ENCODE data around the gene ENTR1.
"Not testable (repeated sequence)": the region's sequence is repeated elsewhere in the genome, so short reads cannot be mapped to it uniquely, and the experiment has no call there.

ENTR1 gene

DNA sequence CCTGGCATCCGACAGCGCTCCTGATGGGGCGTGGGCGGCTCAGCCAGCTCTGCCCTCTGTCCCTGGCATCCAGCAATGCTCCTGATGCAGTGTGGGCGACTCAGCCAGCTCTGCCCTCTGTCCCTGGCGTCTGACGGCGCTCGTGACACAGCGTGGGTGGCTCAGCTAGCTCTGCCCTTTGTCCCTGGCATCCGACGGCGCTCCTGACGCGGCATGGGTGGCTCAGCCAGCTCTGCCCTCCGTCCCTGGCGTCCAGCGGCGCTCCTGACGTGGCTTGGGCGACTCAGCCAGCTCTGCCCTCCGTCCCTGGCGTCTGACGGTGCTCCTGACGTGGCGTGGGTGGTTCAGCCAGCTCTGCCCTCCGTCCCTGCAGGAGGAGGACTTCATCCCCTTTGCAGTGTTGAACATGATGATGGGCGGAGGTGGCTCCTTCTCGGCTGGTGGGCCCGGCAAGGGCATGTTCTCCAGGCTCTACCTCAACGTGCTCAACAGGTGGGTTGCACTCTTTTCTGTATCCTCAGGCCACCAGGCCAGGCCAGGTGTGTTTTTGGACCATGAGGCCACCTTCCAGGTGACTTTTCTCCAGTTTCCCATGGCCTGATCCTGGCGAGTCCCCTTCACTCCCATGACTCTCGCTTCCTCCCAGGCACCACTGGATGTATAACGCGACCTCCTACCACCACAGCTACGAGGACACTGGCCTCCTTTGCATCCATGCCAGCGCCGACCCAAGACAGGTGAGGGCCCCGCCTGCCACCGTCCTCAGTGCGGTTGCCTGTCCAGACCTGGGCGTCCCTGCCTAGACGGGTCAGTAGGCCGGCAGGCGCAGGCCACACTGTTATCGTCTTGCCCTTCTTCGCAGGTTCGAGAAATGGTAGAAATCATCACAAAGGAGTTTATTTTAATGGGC is 8.0 kb upstream of the ENTR1 start:
- DNase-seq = no peak

DNA sequence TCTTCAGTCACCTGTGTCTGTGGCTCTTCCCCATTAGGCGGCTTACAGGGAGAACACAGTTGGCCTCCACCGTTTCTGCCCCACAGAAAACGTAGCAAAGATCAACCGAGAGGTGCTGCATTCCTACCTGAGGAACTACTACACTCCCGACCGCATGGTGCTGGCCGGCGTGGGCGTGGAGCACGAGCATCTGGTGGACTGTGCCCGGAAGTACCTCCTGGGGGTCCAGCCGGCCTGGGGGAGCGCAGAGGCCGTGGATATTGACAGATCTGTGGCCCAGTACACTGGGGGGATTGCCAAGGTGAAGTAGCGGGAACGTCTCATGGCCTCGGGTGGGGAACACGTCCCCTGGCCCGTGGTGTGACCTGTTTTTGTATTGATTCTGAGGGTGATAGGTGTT is 6.5 kb upstream of the ENTR1 start:
- DNase-seq = no peak

DNA sequence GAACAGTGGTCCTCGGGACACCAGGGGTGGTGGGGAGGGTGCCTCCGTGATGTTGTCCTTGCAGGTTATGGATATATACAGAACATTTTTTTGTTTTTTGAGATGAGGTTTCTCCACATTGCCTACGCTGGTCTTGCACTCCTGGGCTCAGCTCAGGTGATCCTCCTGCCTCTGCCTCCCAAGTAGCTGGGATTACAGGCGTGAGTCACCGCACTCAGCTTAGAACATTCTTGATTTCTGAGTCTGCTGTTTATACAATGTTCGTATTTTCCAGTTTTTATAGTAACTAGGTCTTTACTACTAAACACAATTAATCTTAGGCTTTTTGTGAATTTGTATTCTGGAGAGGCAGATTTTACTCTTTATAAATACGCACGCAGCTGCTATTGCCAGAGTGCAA is 6.0 kb upstream of the ENTR1 start:
- no peak for DNase-seq

DNA sequence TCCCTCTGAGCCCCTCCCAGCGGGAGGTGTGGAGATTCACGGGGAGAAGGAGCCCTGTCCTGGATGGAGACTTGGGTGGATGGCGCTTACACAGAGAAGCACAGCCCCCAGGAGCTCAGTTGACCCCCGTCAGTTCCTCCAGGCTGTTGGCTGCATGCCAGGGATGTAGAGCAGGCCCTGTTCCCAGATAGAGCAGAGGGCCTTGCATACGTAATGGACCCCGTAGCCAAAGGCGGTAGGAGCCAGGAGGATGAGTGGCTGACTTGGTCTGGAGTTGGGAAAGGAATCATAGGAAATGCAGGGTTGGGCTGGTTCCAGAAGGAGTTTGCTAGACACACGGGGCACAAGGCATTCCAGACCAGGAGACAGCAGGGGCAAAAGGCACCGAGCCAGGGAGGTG is 2.5 kb upstream of the ENTR1 start:
- DNase-seq = no peak

DNA sequence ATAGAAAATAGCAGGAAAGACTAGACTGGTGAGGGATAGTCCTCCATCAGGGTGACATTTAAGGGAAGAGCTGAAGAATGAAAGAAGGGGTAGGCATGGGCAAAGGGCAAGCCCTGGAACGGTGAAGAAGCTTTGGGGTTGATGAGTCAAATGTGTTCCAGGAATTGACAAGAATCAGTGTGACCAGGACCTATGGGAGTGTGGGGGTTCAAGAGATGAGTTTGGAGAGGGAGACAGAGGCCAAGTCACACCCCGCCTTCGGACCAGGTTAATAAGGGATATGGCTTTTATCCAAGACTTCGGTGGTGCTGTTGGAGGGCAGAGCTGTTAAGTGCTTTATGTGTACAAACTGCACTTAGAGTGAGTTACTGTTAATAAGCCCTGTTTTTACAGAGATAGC is 964 bp upstream of the ENTR1 start:
- no peak for DNase-seq

DNA sequence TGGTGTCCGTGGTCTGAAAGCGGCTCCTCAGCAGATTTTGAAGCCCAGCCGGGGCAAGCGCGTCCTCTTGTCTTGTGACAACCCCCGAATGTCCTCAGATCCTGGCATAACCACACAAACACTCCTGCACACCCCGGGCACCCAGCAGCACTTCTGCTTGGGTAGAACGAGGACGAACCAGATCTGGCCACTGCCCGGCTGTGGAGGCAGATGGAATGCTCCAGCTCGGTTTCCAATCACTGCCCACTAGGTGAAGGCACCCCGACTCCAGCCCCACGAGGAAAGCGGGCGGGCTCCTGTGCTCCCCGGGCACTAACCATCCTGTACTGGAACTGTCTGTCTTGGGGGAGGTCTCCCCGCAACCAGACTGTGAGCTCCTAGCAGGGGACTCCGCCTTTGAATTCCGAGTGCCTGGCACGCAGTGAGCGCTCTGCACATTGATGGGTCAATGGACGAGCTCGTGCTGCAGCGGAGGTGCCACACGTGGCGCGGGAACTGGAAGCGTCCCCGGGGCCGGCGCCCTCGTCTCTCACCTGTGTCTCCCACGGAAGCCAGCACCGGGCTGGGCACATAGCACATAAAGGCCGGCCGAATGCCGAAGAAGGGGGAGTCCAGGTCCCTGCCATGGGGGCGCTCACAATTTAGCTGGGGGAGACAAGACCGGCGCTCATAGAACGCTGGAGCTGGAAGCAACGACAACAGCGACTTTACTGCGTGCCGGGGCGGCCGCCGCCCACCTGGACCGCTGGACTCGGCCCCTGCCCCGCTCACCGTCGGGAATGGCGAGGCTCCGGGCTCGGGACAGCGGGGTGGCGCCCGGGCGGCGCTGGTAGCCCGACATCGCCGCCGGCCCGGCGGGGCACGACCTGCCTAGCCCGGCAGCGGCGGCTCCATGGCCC is 608 bp downstream of the ENTR1 start:
- DNase-seq = no peak

DNA sequence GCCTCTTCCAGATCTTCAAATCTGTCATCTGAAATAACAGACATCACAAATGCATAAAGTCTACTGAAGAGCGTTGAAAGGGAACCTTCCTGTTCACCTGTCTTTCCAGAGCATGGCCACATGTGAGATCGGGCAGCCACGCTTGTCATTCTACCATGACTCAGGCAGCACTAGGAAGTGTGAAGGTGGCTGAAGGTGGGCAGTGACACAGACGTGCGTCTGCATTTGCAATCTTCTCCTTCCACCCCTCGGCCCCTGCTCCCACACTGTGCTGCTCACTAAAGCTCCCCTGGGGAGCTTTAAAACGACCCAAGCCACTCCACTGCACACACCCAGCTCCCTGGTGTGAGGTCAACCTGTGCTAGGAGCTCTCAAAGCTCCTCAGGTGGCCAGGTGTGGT is 2.5 kb downstream of the ENTR1 start:
- DNase-seq = no peak

DNA sequence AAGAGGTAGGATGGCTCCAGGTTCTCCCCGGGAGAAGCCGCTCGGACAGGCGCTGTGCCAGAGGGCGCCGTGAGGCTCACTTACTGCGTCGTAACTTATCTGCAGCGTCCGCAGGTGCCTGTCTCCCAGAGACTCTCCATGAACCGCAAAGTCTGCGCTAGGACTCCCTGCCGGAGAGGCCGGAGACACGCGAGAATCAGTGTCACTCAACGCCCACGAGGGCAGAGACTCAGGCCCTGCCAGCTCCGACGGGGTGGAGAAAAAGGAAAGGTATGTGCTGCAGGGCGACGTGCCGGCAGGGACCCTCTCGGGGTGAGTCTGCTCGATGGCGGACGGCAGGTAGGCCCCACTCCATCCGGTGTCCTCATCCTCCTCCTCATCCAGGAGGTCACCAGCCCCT is 3.4 kb downstream of the ENTR1 start:
- not testable (repeated sequence) for DNase-seq

DNA sequence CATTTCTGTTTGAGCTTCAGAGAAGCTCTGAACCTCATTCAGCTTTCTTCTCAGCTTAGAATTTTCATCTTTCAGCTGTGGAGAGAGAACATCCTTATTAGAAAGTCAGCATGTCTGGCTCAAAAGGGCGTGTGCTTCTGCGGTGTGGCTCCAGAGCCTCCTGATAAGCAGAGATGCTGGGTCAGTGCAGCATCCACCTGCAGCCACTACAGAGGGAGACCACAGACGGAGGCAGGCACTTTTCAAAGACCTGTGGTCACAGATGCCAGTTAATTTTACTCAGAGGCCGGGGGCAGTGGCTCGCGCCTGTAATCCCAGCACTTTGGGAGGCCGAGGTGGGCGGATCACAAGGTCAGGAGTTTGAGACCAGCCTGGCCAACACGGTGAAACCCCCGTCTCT is 4.5 kb downstream of the ENTR1 start:
- DNase-seq = not testable (repeated sequence)

DNA sequence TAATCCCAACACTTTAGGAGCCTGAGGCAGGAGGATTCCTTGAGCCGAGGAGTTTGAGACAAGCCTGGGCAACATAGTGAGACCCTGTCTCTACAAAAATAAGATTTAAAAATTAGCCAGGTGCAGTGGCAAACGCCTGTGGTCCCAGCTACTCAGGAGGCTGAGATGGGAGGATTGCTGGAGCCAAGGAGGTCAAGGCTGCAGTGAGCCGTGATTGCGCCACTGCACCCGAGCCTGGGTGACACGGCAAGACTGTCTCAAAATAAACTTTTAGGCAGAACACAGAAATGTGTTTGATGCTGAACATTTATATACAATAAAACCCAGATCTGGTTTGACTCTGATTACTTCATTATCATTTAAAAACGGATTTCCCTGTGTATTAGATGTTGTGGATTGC is 4.9 kb downstream of the ENTR1 start:
- no peak for DNase-seq

DNA sequence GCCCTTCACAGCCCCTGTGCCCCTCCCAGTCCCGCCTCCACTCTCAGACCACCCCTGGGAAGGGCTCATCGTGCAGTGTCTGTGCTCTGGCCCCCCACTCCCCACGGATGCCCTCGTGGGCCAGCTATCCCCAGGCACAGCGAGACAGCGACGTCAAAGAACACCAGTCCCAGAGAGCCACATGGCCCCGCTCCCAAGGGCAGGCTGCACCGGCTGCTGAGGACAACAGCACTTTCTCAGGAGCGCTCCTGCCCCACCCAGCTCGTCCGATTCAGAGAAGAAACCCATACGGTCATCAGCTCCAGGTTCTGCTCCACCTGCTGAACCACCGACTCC is 5.6 kb downstream of the ENTR1 start:
- DNase-seq = no peak

DNA sequence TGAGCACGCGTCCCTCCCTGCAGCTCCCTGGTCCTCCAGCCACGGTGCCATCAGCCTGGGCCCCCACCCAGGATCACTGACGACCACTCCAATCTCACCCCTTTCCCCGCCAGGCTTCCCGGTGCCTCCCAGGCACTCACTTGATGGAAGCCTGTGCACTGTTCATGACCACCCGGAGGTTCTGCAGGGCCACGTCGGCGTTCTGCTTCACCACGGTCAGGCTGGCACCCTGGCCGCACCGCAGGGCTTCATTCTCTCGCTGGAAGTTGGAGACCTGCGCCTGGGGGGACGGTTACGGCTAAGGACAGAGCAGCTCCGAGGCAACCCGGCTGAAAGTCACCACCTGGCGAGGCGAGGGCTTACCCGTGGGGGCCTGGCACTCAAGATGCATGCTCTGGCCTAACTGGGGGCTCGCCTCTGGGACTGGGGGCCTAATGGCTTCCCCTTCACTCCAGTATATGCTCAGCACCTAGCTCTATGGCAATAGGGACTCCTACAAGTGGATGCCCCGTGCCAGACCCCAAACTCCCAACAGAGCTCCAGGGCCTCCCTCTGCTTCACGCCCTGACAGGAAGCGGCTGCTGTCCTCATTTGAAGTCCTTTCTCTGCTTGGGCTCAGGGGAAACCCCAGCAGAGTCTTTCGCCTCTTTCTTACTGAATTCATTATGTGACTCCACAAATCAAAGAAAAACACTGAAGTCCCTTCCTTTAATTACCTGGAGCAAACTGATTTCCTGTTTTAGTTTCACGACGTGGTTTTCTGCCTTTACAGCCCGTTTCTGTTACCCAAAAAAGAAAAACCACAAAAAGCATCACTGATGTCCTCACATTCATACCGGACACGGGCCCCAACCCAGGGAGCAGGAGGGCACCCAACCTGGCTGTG is 6.3 kb downstream of the ENTR1 start:
- no peak for DNase-seq

DNA sequence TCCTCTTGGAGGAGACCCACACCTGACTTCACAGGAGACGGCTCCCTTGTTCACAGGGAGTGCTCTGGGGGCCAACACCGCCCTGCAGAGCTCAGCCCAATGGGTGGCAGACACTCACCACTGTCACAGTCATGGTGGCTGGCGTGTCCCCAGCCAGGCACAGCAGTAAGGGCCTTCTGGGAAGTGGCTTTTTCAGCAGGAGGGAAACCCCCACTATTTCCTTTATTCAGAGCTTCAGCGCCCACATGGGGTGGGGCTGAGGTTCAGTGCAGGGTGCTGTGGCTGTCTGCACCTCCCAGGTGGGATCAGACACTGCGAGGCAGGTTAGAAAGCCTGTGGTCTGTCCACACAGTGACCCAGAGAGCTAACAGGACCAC is 6.9 kb downstream of the ENTR1 start:
- no peak for DNase-seq

DNA sequence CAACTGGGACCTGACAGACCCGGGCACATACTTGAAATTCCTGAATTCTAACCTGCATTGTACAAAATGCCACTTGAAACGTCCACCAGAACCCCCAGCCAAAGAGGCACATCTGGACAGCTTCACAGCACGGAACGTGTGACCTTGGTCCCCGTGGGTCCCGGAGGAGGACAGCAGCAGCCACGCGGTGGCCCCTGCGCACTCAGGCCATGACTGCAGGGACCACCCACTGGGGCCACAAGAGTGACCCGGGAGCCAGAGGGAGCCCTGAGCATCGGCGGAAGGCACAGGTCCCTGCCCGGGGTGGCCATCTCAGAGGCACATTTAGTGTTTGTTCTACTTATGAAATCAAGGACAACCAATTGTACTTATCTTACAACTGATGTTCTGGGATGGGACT is 8.3 kb downstream of the ENTR1 start:
- DNase-seq = no peak

DNA sequence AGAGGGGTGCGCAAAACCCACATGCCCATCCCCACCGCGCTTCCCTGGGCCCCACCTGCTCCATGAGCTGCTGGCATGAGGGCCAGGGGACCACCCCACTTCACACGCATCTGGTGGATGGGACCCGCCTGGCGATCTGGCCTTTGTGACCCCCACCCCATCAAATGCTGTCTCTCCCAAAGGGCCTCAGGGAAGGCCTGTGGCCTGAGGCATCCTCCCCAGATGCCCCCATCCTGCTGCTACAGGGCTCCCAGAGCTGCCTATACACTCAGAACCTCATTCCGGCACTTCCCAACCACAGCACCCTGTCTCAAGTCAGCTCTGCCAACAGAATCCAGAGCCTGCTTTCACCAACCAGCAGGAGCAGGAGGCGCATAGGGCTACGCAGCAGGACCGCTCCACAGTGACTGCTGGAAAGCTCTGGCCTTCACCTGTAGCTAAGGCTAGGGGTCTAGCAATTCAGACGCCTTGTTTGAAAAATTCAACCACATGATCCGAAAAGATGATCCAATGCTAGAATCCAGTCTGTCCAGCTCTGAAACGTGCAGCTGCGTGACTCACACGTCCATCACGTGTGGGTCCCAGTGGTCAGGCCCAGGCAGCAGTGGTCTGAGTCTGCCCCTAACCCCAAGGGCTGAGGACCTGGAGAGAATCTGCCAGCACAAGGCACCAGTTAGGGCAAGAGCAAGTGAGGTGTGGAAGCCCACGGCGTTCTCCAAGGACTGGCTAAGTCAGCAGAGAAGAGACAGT is 9.1 kb downstream of the ENTR1 start:
- no peak for DNase-seq

DNA sequence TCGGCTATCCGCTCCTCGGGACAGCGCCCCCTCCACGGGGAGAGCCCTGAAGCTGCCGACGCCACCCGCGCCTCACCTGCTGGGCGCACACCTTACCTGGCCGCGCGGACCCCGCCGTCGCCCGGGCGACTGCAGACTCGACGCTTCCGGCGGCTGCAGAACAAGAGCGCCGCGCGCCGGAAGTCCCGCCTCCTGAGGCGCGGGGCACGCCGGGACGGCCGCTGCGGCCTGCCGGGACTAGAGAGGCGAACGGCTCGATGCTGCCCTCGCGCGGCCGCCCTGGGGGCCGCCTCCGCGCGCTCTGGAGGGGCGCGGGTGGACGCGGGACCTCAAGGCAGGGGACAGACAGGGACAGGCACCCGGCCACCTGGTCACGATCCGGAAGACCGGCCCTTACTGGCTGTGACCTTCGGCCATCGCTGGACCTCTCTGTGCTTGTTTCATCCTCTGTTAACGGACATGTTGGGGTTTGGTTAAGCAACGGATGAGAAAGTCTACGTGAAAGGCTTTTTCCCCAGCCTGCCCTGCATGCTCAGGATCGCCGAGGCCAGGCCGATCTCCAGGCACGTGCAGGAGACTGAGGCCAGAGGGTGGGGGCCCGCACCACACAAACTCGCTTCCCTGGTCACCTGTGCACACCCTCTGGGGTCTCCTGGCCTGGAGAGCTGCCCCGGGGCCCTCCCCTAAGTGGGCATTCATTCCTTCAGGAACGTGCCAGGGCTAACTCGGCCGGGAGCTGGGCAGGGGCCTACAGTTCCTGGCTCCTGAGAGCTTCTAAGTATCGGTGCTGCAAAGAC is 10.2 kb downstream of the ENTR1 start, which contains the start of gene SNAPC4:
Gene SNAPC4, minus strand, starts transcription at position 133 of the 797 bp plus-strand sequence. CDS start 1,742 bp downstream, outside the sequence.
- peak; percentile 53 to 79 for DNase-seq

DNA sequence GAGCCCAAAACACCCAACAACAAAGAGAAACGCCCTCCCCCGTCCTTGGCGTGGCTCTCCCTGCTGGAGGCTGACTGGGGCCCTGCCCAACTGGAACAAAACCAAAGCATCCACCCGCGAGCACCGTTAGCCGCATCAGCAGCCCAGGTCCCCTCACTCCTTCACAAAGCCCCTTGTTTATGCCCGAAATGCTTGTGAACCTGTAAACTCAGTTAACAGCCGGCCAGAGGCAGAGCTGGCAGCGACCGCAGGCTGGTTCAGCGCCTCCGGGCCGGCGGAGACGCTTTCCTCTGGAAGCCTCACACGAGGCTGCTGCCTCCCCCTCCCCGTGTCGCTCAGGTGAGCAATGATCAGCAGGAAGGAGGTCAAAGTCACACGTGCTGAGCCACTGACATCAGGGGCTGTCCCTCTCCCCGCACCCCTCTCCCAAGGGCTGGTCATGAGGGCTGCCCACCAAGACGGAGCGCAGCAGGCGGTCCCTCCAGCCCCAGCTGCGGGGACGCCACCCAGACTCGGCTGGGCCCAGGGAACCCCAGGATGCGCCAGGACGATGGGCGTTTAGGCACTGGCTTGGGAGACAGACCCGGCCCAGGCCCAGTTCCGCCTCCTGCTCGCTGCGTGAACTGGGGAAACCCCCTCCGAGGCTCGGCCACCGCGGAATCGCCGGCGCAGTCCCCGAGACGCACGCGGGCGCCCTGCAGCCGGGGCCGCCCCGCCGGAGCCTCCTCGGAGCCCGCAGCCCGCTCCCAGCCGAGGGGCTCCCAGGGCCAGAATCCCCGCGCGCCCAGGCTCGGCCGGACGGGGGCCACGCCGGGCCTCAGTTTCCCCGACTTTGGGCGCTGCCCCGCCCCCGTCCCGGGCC is 11.0 kb downstream of the ENTR1 start:
- DNase-seq = no peak

DNA sequence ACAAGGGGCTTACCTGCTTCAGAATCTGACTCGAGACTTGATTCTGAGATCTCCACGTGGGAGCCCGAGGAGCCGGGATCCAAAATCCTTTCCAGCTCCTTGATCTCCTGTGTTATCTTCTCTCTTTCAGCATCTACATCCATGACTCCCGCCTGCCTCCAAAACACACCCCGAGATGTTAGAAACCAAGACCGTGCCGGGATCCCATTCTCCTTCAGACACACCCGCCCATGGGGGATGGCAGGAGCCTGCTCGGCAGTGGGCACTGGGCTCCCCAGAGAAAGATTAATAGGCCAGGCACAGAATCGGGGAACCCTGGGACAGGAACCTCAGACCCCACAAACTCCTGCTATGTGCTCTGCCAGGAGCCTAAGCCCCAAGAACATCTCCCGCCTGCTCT is 12.1 kb downstream of the ENTR1 start:
- no peak for DNase-seq

DNA sequence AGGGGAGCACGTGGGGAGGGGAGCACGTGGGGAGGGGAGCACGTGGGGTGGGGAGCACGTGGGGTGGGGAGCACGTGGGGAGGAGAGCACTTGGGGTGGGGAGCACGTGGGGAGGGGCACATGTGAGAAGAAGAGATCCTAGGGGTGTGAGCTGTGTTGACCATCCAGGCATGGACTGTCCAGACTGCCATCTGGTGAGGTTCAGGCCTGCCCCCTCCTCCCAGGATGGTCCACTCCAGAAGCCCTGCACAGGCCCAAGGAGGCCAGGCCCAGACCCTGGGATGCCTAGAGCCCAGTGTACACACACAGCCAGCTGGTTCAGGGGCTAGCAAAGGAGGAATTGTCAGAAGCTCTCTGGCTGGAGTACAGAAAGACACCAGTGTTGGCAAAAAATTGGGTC is 12.8 kb downstream of the ENTR1 start:
- no peak for DNase-seq

DNA sequence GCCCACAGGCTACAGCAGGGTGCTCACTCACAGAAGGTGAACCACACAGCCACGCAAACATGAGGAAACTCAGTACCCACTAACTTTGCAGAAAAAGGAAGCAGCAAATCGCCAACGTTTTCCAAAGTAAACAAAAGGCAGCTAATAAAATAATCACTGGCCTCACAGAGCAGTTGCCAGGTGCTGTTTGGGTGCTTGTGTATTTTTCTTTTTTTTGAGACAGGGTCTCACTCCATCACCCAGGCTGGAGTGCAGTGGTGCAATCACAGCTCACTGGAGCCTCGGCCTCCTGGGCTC is 14.2 kb downstream of the ENTR1 start:
- DNase-seq = no peak

Data from hippocampal formation (tissue), 2 donors.